HG03460 (cell line): ENCODE measurements around the gene ITFG1.
"Not testable (repeated sequence)": the region's sequence is repeated elsewhere in the genome, so short reads cannot be mapped to it uniquely, and the experiment has no call there.

Experiments used
- ATAC-seq: cut with Tn5 transposase; IDR thresholded peaks from one replicate; pipeline ENCODE4 v1.9.1; 2021; ENCODE audit not compliant: unreplicated experiment

ITFG1 gene

GRCh38 chr16:47473792-47474191 is 12.9 kb upstream of the ITFG1 start:
- no peak for ATAC-seq

DNA sequence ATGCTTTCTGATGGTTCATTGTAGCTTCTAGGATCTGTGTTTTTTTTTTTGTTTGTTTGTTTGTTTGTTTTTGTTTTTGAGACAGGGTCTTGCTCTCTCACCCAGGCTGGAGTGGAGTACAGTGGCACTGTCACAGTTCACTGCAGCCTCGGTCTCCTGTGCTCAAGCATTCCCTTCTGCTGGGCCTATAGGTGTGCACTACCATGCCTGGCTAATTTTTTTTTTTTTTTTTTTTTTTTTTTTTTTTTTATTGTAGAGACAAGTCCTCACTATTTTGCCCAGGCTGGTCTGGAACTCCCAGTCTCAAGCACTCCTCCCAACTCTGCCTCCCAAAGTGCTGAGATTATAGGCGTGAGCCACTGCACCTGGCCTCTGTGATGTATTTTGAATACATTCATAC is 12.1 kb upstream of the ITFG1 start:
- ATAC-seq: not testable (repeated sequence)

DNA sequence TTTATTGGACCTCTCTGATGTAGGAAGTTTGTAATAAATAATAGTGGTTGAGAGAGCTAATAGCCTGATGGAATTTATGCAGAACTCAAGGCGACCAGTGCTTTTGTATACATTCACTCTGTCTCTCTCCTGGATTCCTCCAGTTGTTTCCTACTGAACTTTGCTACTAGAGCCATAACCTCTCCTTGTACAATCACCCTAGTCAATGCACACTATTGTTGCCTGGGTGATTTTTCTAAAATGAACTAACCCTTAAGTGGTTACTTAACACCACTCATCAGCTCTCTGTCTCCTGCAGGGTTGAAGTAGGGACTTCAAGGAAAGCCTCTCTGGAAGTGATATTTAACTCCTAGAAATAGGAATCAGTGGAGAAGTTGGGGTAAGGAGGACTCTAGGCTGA is 9.9 kb upstream of the ITFG1 start:
- ATAC-seq: no peak

- ATAC-seq: no peak
These were observed 9.3 kb upstream of the ITFG1 start for GRCh38 chr16:47470211-47470610.

GRCh38 chr16:47469227-47469626 is 8.4 kb upstream of the ITFG1 start:
- no peak for ATAC-seq

DNA sequence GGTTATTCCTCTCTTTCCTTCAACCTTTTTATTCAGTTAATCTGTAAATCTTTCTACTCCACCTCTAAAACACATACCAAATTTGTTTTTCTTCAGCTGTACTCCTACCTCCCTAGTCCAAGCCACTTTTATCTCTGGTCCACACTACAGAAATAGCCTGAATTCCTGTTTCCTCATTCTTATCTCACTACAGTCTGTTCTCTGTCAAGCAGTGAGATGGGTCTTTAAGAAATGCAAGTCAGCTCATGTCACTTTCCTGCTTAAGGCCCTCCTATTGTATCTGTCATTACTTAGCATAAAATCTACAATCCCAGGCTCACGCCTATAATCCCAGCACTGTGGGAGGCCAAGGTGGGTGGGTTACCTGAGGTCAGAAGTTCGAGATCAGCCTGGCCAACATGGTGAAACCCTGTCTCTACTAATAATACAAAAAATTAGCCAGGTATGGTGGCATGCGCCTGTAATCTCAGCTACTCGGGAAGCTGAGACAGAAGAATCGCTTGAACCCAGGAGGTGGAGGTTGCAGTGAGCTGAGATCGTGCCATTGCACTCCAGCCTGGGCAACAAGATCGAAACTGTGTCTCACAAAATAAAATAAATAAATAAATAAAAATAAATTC is 7.3 kb upstream of the ITFG1 start:
- ATAC-seq: not testable (repeated sequence)

GRCh38 chr16:47467501-47467900 is 6.6 kb upstream of the ITFG1 start:
- ATAC-seq: no peak

- ATAC-seq: no peak
These were observed 5.2 kb upstream of the ITFG1 start for GRCh38 chr16:47465919-47466630.

DNA sequence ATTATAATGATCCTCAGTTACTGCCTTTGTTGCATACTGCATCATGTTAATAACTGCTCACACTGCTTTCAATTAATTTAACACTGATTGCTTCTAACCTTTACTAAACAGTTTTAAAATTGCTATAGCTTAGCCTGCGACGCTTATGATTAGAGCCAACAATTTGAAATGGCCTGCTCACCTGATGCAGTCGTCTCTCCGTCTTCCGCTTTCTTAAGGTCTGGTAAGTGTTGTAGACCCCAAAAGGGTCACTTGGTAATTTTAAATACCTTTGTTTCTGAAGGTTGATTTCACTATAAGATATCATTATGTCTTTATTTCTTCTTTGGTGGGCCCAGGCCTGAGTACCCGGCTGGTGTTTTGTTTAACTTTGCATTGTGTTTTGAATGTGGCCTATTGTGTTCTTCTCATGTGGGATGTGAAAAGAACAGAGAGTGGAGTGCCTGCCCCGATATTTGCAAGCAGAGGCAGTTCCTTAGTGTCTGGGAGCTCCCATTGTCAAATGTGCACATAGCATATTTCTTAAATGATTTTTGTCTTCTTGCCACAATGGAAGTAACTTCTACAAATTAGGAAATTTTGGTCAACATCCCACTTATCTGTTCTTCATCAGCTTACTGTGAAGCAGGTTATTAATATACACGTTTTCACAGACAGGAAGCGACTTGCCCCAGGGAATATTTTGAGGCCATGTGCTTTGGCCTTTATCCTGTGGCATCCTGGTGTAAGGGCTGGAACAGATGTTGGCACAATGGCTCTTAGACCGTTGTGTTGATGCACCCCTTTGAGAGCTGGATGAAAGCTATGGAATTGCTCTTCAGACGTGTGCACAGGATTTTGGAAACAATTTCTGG is 3.1 kb upstream of the ITFG1 start:
- ATAC-seq: no peak

DNA sequence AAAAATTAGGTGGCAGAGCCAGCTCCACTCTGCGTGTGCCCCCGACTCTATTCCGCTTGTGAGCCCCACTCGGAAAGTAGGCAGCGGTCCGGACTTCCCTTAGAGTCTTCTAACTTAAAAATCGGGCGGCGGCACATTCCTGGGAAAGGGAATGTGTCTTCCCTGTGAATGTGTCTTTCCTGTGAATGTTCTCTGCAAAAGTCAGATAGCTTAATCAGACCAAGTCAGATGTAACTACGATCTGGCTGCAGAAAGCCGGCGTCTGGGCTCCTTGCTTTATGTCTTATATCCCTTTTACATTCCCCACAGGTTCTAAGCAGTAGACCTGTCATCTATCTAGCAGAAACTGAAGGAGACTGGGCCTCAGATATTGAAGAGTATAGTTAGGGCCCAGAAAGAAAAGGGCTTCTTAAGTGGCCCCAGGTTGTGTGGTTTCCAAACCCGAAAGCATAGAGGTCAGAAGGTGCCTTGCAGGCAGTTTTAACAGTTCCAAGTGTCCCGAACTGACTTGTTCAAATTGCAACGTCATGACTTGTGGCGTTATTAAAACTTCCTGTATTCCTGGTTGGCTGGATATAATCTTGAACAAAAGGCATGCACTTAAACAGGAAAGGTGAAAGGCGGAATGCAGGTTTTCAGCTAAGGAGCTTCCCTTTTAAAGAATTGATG is 869 bp upstream of the ITFG1 start:
- ATAC-seq: no peak

- no peak for ATAC-seq
These were observed 528 bp downstream of the ITFG1 start for GRCh38 chr16:47460359-47460710.

GRCh38 chr16:47459603-47460002 is 1.3 kb downstream of the ITFG1 start:
- no peak for ATAC-seq

DNA sequence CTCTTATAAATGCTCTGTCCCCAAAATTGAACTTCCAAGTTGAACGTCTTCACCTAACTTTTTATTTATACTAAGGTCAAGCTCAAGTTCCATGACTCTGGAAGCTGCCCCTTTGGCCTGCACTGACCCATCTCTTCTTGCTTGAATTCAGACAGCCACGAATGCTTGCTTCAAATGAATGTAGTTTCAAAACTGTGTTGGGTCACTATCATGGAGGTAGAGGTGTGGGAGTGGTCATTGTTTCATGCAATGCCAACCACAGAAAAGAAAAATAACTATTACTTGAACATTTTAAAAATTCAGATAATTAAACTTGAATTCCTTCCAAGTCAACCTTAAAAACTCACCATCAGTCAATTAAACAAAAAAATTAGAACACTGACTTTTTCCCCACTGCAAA is 2.5 kb downstream of the ITFG1 start:
- no peak for ATAC-seq

- no peak for ATAC-seq
These were observed 11.1 kb downstream of the ITFG1 start for GRCh38 chr16:47449788-47450187.

DNA sequence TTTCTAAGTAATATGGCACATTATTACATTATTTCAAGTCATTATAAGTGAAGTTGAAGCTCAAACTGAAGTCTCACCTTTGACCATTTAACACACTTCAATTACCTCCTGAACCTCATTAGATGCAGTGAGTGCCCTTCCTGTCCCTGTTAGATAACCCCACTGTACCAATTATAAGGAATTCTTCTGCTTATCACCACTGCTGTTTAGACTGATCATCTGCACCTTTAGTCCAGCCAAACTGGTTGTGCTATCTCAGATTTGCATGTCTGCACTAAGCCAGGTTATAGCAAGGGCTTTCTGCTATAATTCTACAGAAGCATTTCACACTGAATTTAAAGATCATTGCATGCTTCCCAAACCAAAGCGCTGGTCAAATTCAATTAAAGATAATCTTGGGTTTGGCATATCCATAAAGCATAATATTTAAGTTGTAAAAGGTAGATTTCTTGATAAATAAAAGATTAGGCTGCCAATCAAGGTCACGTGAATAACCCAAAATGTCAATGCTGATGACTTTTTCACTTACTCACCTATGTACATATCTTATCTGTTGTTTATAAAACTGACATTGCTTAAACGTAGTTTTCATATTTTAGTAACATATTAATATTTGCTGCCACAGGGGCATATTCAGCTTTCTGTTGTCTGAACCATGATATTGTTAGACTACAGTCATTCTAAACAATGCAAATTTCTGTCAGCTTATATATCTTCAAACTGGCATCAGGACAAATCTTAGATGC is 11.9 kb downstream of the ITFG1 start:
- ATAC-seq: no peak

DNA sequence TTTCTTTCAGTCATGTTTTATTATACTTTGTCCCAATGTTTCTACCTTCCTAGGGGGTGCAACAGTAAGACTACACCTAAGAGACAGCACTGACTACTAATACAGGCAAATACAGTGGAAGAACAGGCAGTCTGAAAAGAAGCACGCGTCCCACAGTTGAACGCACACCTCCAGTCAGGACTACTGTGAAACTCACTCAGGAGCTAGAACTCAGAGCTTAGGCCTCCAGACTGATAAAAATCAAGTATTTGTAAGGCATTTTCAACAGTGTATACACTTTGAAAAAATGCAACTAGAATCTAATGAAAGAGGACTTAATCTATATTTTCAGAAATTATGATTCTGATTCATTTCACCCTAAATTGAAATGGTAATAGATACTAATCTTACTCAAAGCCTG is 14.4 kb downstream of the ITFG1 start:
- ATAC-seq: no peak

- ATAC-seq: not testable (repeated sequence)
These were observed 18.0 kb downstream of the ITFG1 start for GRCh38 chr16:47442884-47443283.

GRCh38 chr16:47440066-47440465 is 20.8 kb downstream of the ITFG1 start:
- ATAC-seq: not testable (repeated sequence)

DNA sequence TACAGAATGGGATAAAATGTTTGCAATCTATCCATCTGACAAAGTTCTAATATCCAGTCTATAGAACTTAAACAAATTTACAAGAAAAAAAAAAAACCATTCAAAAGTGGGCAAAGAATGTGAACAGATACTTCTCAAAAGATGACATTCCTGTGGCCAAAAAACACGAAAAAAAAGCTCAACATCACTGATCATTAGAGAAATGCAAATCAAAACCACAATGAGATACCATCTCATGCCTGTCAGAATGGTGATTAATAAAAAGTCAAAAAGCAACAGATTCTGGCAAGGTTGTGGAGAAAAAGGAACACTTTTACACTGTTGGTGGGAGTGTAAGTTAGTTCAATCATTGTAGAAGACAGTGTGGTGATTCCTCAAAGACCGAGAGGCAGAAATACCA is 26.6 kb downstream of the ITFG1 start:
- not testable (repeated sequence) for ATAC-seq

DNA sequence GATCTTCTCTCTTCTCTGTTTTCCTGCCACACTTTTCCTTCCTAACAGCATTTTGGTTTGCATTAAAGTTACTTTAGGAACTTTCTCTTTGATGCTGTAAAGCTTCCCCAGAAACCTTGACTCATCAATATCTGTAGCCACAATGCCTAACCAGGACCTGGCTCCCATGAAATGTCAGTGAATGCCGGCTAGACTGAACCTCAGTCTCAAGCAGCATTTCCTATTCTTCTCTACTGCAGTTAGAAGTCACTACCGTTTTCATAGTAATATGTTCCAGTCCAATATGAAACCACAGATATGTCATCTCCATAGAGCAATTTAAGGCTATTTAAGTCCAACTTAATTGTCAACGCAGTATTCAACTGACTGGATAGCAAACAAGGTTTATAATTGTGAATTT is 28.9 kb downstream of the ITFG1 start:
- no peak for ATAC-seq

DNA sequence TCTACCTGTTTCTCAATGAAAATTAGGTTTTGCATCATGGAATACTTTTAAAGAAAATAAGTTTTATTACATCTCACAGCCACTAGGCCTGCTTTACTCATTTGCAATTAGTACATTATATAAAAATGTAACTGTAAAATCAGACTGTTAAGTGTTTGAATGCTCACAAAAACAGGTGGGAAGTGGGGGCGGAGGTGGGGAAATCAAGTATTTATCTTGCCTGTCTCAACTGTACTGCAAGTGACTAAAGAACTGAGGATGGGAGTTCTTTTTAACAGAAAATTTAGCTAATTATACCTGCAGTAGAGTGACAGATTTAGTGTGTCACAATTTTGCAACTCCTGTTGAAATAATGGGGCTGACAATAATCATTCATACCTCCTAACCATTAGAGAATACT is 34.1 kb downstream of the ITFG1 start:
- no peak for ATAC-seq
